GM18907 (cell line): ENCODE measurements around the gene RET.
"Not testable (repeated sequence)": the region's sequence is repeated elsewhere in the genome, so short reads cannot be mapped to it uniquely, and the experiment has no call there.

Experiments used
- ATAC-seq: cut with Tn5 transposase; IDR thresholded peaks from one replicate; pipeline ENCODE4 v1.9.1; 2021; ENCODE audit warnings: mild to moderate bottlenecking, moderate library complexity; ENCODE audit not compliant: unreplicated experiment

RET gene

DNA sequence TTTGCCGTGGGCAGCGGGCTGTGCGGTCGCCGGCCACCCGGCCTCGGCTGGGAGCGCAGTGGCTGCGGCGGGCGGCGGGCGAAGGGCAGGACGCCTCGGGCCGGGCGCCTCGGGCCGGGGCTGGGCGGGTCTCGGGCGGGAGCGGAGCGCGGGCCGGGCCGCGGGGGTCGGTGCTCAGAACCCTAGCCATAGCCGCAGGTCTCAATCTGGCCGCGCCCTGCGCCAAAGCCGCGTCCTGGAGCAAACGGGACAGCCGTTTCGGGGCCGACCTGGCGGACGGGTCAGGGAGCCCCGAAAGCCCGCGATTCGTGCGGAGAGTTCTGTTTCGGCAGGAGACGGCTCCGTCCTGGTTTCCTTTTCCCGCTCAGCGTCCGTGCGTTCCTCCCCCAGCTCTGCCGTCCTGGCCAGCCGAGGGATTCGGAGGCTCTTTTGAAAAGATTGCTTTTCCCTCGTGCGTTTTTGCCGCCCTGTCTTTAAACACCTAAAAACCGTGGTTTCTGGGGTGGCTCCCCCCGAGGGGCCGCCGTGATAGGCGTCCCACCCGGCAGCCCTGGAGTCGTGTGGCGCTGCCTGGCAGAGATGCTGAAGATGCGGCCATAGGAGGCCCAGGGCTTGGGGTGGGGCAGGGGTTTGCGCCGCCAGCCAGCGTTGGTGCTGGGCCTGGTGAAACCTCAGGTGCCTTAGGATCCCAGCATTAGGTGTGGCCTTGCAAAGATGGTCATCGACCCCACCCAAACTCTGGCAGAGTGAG is 727 bp downstream of the RET start:
- no peak for ATAC-seq

- ATAC-seq: no peak
These were observed 1.5 kb downstream of the RET start for GRCh38 chr10:43078175-43078985.

GRCh38 chr10:43078986-43079273 is 2.1 kb downstream of the RET start:
- no peak for ATAC-seq

DNA sequence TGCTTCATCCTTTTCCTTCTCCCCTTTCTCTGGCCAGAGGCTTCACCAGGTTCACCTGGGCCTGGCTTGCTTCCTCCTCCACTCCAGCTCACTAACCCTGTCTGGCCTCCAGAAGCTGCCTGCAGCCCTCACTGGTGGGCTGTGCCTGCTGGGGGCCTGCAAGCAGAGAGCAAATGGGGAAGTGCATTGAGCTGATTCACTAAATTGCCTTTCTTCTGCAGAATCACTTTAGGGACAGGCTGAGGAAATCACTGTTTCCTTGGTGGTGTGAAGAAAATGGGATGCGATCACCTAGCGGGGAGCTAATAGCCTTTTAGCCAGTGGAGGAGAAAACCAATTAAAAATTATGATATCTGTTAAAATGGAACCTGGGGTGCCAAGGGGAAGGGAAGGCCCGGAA is 3.0 kb downstream of the RET start:
- no peak for ATAC-seq

- ATAC-seq: no peak
These were observed 5.2 kb downstream of the RET start for GRCh38 chr10:43082087-43082486.

GRCh38 chr10:43082746-43083145 is 5.9 kb downstream of the RET start:
- ATAC-seq: no peak

GRCh38 chr10:43083764-43084163 is 6.9 kb downstream of the RET start:
- peak; percentile 45 for ATAC-seq

GRCh38 chr10:43084812-43085211 is 7.9 kb downstream of the RET start:
- ATAC-seq: no peak

DNA sequence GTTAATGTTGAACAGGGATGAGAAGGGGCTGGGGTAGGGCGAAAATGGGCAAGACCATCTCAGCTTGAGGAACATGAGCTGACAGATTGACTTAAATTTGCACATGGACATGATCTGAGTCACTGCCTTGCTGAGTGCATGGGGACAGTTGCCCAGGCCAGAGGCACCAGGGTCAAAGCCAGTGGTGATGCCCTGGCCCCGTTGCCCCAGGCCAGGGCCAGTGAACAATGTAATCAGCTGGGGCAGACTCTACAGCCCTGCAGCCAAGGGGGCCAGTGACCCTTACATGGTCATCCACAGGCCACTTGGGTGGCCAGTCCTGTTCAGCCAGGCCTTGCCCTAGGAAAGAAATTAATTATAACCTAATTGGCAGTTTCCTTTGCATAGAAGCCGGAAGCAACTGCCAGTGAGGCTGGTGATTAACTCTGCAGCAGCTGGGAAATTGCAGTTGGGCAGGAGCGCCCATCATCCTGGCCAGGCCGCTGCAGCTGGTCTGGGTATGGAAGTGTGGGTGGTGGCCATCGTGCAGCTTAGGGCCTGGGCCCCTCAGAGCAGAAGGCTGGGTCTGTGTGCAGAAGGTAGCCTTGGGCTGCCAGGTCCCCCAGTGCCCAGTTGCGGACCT is 9.6 kb downstream of the RET start:
- ATAC-seq: no peak

DNA sequence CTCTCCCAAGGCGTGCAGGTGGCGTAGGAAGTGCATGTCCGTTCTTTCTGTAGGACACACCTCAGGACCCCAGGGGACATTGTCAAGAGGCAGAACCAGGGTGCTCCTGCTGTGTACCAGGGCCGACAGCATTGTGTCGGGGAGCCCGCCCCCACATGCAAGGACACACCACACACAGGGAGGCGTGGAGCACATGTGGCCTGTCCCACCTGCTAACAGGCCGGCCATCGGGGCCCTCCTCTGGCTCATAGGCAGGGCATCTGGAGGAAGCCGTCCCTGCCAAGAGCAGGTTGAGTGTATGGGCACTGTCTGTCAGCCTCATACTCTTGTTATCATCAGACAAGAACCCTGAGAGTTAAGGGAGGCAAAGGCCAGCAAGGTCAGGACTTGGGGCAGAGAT is 12.7 kb downstream of the RET start:
- no peak for ATAC-seq

DNA sequence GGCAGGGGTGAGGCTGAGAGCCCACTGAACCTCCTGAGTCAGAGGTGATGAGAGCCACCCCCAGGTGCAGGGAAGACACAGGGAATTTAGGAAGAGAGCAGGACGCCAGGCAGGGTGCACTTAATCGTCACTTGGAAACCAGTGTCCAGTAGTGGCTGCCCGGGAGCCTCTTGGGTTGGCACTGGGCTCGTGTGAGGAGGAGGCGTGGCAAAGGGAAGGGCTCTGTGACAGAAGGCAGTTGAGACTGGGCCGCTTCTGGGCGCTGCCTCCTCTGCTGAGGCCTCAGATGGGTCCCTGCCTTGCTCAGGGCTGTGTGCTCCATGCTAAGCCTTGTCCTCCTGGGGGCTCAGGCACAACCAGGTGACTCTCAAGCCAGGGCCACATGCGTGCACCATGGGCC is 13.3 kb downstream of the RET start:
- no peak for ATAC-seq

- ATAC-seq: no peak
These were observed 13.8 kb downstream of the RET start for GRCh38 chr10:43090664-43091063.

- ATAC-seq: no peak
These were observed 15.0 kb downstream of the RET start for GRCh38 chr10:43091846-43092245.

- no peak for ATAC-seq
These were observed 16.7 kb downstream of the RET start for GRCh38 chr10:43093423-43094076.

DNA sequence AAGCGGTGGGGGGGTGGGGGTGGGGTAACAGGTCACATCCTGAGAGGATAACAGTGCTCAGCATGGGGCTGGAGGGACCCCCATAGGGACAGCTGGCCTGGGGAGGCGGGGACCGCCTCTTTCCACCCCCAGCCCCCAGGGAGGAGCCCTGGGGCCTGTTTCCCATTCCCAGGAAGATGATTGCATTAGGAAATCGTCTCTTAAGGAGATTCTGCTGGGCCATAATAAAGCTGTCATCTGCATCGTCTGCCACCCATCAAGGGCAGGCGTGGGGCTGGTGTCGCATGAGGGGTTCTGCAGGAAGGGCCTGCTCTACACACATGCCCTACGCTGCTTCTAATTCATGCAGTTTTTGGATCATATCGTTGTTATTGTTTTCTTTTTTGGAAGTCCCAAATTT is 17.2 kb downstream of the RET start:
- no peak for ATAC-seq

- not testable (repeated sequence) for ATAC-seq
These were observed 22.5 kb downstream of the RET start for GRCh38 chr10:43099339-43099738.

GRCh38 chr10:43099928-43100327 is 23.1 kb downstream of the RET start:
- ATAC-seq: no peak

GRCh38 chr10:43100366-43100765 is 23.5 kb downstream of the RET start:
- ATAC-seq: no peak

- no peak for ATAC-seq
These were observed 25.4 kb downstream of the RET start for GRCh38 chr10:43102063-43102828.

- ATAC-seq: peak; percentile 77
These were observed 28.5 kb downstream of the RET start for GRCh38 chr10:43105102-43105955.
